ENCODE measurements around the gene CDH4.

CDH4 gene

DNA sequence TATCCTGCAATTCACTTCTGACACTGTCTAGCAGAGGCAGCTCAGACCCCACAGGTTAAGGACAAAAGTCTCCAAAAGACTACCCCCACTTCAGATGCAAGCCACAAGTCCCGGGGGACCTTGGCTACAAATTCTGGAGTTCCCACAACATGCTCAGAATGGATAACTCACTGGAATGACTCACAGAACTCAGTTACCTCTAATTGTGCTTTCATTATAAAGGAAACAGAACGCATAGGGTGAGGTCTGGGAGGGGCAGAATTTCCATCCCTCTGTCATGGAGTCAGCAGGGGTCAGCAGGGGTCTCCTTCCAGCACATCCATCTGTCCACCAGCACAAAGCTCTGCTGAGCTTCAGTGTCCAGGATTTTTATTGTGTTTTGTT, 184.2 kb downstream of the CDH4 start:
- no peak for DNase-seq
- in situ Hi-C loops (cut with HindIII; ENCODE audit: low pct_ligation_motif_present, low pct_unique_long_range_greater_than_20kb, low sequenced_read_pairs), result no loop called here

- in situ Hi-C loops (cut with HindIII; ENCODE audit: low pct_ligation_motif_present, low pct_unique_long_range_greater_than_20kb, low sequenced_read_pairs), result no loop called here
- DNase-seq, result peak; percentile 8
Measured at GRCh38 chr20:61436667-61437279, 184.7 kb downstream of the CDH4 start.

GRCh38 chr20:61437280-61438206, 185.5 kb downstream of the CDH4 start:
- no peak for DNase-seq
- in situ Hi-C loops (cut with HindIII; ENCODE audit: low pct_ligation_motif_present, low pct_unique_long_range_greater_than_20kb, low sequenced_read_pairs), result no loop called here

DNA sequence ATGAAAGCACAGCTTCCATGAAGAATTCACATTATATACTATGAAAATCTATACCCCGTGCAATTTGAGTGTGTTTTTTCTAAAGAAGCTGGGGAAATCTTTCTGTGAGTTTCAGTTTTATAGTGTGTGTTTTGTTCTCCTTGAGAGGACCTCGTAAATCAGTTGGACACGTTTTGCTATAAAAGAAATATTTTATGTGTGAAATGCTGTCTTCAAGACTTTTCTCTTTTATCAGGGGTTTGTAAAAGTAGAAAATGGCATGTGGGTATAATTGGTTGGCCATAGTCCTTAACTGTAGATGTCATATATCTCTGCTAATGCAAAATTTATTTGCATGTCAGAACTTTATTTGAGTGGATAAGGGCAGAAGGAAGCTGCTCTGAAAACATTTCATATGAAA, 186.2 kb downstream of the CDH4 start:
- in situ Hi-C loops (cut with HindIII; ENCODE audit: low pct_ligation_motif_present, low pct_unique_long_range_greater_than_20kb, low sequenced_read_pairs), result no loop called here

GRCh38 chr20:61439251-61439650, 187.2 kb downstream of the CDH4 start:
- DNase-seq, result no peak
- in situ Hi-C loops (cut with HindIII; ENCODE audit: low pct_ligation_motif_present, low pct_unique_long_range_greater_than_20kb, low sequenced_read_pairs), result no loop called here

More for the DNA sequence above, 186.2 kb downstream of the CDH4 start:
- no peak for DNase-seq

- DNase-seq, result no peak
- in situ Hi-C loops (cut with HindIII; ENCODE audit: low pct_ligation_motif_present, low pct_unique_long_range_greater_than_20kb, low sequenced_read_pairs), result no loop called here
Measured at GRCh38 chr20:61440548-61441055, 188.5 kb downstream of the CDH4 start.

GRCh38 chr20:61441537-61441936, 189.5 kb downstream of the CDH4 start:
- in situ Hi-C loops (cut with HindIII; ENCODE audit: low pct_ligation_motif_present, low pct_unique_long_range_greater_than_20kb, low sequenced_read_pairs), result no loop called here
- DNase-seq, result no peak

DNA sequence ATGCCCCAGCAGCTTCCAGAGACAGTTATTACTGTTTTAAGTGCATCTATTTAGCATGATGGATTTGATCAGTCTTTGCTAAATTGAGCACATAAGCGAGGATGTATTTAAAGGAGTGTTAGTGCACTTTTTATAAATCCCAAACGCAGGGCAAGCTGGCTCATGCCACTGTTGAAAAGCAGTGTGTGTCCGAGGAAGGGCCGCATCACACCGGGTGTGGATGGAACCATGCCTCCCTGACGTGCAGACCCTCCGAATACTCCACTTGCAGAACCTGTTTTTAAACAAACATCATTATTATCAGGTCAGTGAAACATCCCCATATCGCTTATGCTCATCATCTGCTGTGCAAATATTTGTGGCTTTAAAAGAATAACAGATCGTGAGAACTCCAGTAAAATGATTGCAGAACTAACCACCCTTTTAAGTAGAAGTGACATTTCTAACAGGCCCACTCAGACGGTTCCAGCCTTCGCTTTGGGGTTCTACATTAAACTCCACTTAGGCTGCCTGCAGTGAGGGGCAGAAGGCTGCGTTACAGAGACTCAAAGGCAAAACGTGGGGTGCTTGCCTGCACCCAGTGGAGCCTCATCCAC, 190.1 kb downstream of the CDH4 start:
- in situ Hi-C loops (cut with HindIII; ENCODE audit: low pct_ligation_motif_present, low pct_unique_long_range_greater_than_20kb, low sequenced_read_pairs), result no loop called here
- no peak for DNase-seq

DNA sequence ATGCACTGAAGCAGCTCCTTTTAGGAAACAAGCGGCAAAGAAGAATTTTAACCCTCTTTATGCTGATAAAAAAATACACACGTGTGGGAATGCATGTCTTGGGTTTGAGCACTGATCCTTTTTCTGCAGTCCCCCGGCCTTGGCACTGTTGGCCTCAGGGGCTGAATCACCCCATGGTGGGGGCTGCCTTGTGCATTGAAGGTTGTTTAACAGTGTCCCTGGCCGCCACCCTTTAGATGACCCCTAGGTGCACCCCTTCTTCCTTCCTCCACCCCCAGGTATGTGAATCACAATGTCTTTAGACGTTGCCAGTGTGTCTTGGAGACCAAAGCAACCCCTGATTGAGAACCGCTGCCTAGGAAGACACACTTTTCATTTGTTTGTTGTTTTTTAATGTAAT, 190.7 kb downstream of the CDH4 start:
- DNase-seq, result no peak
- in situ Hi-C loops (cut with HindIII; ENCODE audit: low pct_ligation_motif_present, low pct_unique_long_range_greater_than_20kb, low sequenced_read_pairs), result no loop called here

- in situ Hi-C loops (cut with HindIII; ENCODE audit: low pct_ligation_motif_present, low pct_unique_long_range_greater_than_20kb, low sequenced_read_pairs), result no loop called here
- DNase-seq, result no peak
Measured at GRCh38 chr20:61443443-61444126, 191.5 kb downstream of the CDH4 start.

DNA sequence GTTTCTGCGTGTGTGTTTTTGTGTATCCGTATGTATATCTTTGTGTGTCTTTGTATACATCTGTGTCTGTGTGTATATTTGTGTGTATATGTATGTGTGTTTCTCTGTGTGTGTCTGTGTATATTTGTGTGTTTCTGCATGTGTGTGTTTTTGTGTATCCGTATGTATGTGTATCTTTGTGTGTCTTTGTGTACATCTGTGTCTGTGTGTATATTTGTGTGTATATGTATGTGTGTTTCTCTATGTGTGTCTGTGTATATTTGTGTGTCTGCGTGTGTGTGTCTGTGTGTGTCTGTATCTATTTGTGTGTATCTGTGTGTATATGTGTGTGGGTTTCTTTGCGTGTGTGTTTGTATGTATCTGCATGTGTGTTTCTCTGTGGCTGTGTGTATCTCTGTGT, 192.6 kb downstream of the CDH4 start:
- DNase-seq, result no peak
- in situ Hi-C loops (cut with HindIII; ENCODE audit: low pct_ligation_motif_present, low pct_unique_long_range_greater_than_20kb, low sequenced_read_pairs), result no loop called here

- in situ Hi-C loops (cut with HindIII; ENCODE audit: low pct_ligation_motif_present, low pct_unique_long_range_greater_than_20kb, low sequenced_read_pairs), result no loop called here
- DNase-seq, result no peak
Measured at GRCh38 chr20:61445138-61445537, 193.1 kb downstream of the CDH4 start.

DNA sequence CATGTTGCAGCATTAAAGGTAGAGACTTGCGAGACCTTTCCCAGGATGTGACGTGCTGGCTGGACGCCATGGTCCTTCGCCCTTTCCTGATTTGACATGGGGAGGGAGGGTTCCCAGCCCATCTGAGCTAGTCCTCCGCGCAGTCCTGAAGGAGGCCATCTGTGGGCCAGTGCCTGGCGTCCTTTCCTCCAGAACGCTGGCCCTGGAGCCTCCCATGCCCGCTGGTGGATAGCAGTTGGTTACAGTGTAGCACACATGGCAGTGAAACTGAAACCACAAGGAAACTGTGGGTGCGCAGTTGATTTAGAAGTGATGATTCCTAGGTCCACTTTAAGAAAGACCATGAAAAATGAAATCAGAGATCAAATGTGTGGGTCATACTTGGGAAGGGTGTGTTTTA, 193.7 kb downstream of the CDH4 start:
- in situ Hi-C loops (cut with HindIII; ENCODE audit: low pct_ligation_motif_present, low pct_unique_long_range_greater_than_20kb, low sequenced_read_pairs), result no loop called here
- no peak for DNase-seq

- in situ Hi-C loops (cut with HindIII; ENCODE audit: low pct_ligation_motif_present, low pct_unique_long_range_greater_than_20kb, low sequenced_read_pairs), result no loop called here
- no peak for DNase-seq
Measured at GRCh38 chr20:61447952-61448351, 195.9 kb downstream of the CDH4 start.

- no peak for DNase-seq
- in situ Hi-C loops (cut with HindIII; ENCODE audit: low pct_ligation_motif_present, low pct_unique_long_range_greater_than_20kb, low sequenced_read_pairs), result no loop called here
Measured at GRCh38 chr20:61448386-61448785, 196.3 kb downstream of the CDH4 start.

- in situ Hi-C loops (cut with HindIII; ENCODE audit: low pct_ligation_motif_present, low pct_unique_long_range_greater_than_20kb, low sequenced_read_pairs), result no loop called here
- no peak for DNase-seq
Measured at GRCh38 chr20:61449057-61449609, 197.1 kb downstream of the CDH4 start.

GRCh38 chr20:61449916-61450315, 197.9 kb downstream of the CDH4 start:
- DNase-seq, result peak; percentile 70
- in situ Hi-C loops (cut with HindIII; ENCODE audit: low pct_ligation_motif_present, low pct_unique_long_range_greater_than_20kb, low sequenced_read_pairs), result no loop called here

DNA sequence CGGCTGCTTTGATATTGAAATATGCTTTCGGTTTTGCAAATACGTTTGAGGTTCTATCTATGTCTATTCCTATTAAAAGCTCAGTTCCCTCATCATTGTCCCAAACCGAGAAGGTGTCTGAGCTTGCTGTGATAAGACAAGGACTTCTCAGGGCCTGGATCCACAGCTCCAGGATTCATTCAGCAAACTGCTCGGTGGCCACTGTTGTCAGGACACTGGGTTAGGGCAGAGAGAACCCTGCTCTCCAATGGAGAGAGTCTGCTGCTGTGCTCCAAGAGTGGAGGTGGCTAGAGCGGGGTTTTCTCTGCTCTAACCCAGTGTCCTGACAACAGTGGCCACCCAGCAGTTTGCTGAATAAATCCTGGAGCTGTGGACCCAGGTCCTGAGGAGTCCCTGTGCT, 198.5 kb downstream of the CDH4 start:
- no peak for DNase-seq
- in situ Hi-C loops (cut with HindIII; ENCODE audit: low pct_ligation_motif_present, low pct_unique_long_range_greater_than_20kb, low sequenced_read_pairs), result no loop called here

GRCh38 chr20:61451009-61451408, 198.9 kb downstream of the CDH4 start:
- DNase-seq, result no peak
- in situ Hi-C loops (cut with HindIII; ENCODE audit: low pct_ligation_motif_present, low pct_unique_long_range_greater_than_20kb, low sequenced_read_pairs), result no loop called here

Measured in ACHN (cell line).